PC-3 (cell line): ENCODE data around the gene ANKLE1. TPM values are rescaled to one million over a fixed set of nuclear protein-coding genes. Genes with fewer than 3 reads are reported as not detected.

Experiments
- ATAC-seq: fragments of 200-7000 bp; cut with Tn5 transposase; 2 replicates; pipeline ENCODE4 v1.9.1; 2020; ENCODE audit warnings: mild to moderate bottlenecking, moderate library complexity
- BruUV-seq: library from RNA; stranded (reverse); fragments of 400-500 nt; replicated peaks from 2 replicates; lab custom pipeline; 2021; lab: Mats Ljungman, UMichigan
- CTCF ChIA-PET: fragments of 300-600 bp; sonication (Branson Sonifier 250); formaldehyde crosslinking; loops from one replicate; lab custom pipeline; 2022; ENCODE audit warnings: antibody characterized with exemption; lab: Charles Lee
- POLR2A ChIA-PET: fragments of 300-600 bp; sonication (Branson Sonifier 250); formaldehyde crosslinking; loops from one replicate; lab custom pipeline; 2022; ENCODE audit warnings: antibody characterized with exemption; ENCODE audit not compliant: unreplicated experiment; lab: Charles Lee
- DNase-seq: peaks from one replicate; pipeline ENCODE4 v3.0.0-alpha.2; 2015
- H2AFZ ChIP-seq: fragments of 300-600 bp; sonication (generic); 2 replicates; pipeline ENCODE4 v1.6.0; 2016; ENCODE audit warnings: antibody characterized with exemption, low read length
- H3F3A ChIP-seq: fragments of 300-600 bp; sonication (generic); one replicate; pipeline ENCODE4 v1.6.0; 2017; ENCODE audit warnings: antibody characterized with exemption, low read length, control low read depth, mild to moderate bottlenecking; ENCODE audit not compliant: unreplicated experiment
- H3K27ac ChIP-seq: fragments of 300-600 bp; sonication (generic); 2 replicates; pipeline ENCODE4 v1.5.1; 2016; ENCODE audit warnings: mild to moderate bottlenecking, low read length
- H3K27me3 ChIP-seq: fragments of 300-600 bp; sonication (generic); 2 replicates; pipeline ENCODE4 v1.6.1; 2016; ENCODE audit warnings: low read length, mixed read lengths
- H3K36me3 ChIP-seq: fragments of 300-600 bp; sonication (generic); 2 replicates; pipeline ENCODE4 v1.6.1; 2016; ENCODE audit warnings: low read depth, mixed run types, low read length, mixed read lengths
- H3K4me1 ChIP-seq: fragments of 300-600 bp; sonication (generic); 2 replicates; pipeline ENCODE4 v1.5.1; 2016; ENCODE audit warnings: low read length; ENCODE audit not compliant: insufficient read depth
- H3K4me2 ChIP-seq: fragments of 300-600 bp; sonication (generic); 2 replicates; pipeline ENCODE4 v1.6.0; 2016; ENCODE audit warnings: low read length
- H3K4me3 ChIP-seq: fragments of 300-600 bp; sonication (generic); 2 replicates; pipeline ENCODE4 v1.5.1; 2016; ENCODE audit warnings: mild to moderate bottlenecking, low read length, mixed read lengths
- H3K79me2 ChIP-seq: fragments of 300-600 bp; sonication (generic); 2 replicates; pipeline ENCODE4 v1.6.1; 2017; ENCODE audit warnings: low read length, mixed read lengths
- H3K9ac ChIP-seq: fragments of 300-600 bp; sonication (generic); 2 replicates; pipeline ENCODE4 v1.6.0; 2016; ENCODE audit warnings: mild to moderate bottlenecking, low read length
- H3K9me2 ChIP-seq: fragments of 300-600 bp; sonication (generic); replicated peaks from 2 replicates; pipeline ENCODE4 v1.6.1; 2016; ENCODE audit warnings: mixed run types, low read length, mixed read lengths
- H3K9me3 ChIP-seq: fragments of 300-600 bp; sonication (generic); 2 replicates; pipeline ENCODE4 v1.6.1; 2016; ENCODE audit warnings: low read length, mixed read lengths
- H4K20me1 ChIP-seq: fragments of 300-600 bp; sonication (generic); 2 replicates; pipeline ENCODE4 v1.6.1; 2016; ENCODE audit warnings: low read length, mixed read lengths
- CTCF ChIP-seq: fragments of 300-600 bp; sonication (generic); conservative IDR thresholded peaks from 2 replicates; pipeline ENCODE4 v1.5.1; 2017; ENCODE audit warnings: antibody characterized with exemption, low read depth, mild to moderate bottlenecking, low read length
- EZH2 ChIP-seq: fragments of 300-600 bp; sonication (generic); IDR thresholded peaks from one replicate; pipeline ENCODE4 v1.6.1; 2017; ENCODE audit warnings: antibody characterized with exemption, mild to moderate bottlenecking, low read length; ENCODE audit not compliant: unreplicated experiment
- EZH2phosphoT487 ChIP-seq: fragments of 300-600 bp; sonication (generic); IDR thresholded peaks from 2 replicates; pipeline ENCODE4 v1.6.1; 2018; ENCODE audit warnings: mild to moderate bottlenecking, antibody characterized with exemption, low read length, borderline replicate concordance
- intact Hi-C: fragments of 100-400 bp; cut with micrococcal nuclease; formaldehyde crosslinking; loops from 2 replicates; pipeline ENCODE4 v1.9.0; 2023
- total RNA-seq: library from RNA; depleted of rRNA; stranded (reverse); fragments of >200 nt; gene quantifications from 2 replicates; pipeline ENCODE4 v1.2.3, GENCODE V29; 2014

Gene ANKLE1
- total RNA-seq, 1 experiment from 2014 or later: 2.2 TPM

DNA sequence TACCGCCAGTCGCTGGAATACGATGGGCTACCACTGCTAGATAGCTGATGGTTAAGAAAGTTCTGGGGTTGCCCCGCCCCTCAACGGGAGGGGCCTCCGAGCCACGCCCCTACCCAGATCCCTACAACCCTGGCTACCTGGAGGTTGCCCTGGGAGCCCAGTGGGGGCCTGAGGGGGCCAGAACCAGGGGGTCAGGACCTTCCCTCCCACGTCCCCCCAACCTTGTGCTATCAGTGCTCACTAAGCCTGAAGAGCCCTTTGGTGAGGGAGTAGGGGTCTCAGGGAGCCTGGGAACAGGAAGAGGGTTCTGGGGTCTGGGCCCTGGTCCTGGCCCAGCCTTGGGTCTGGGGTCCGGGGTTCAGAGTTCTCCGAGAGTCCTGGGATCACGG is 46.8 kb upstream of the ANKLE1 start:
- Histone ChIP-seq H3K9me2 (no peaks in the 10 kb centered on the region), H4K20me1 (no peaks in the 10 kb centered on the region), H3K9ac (peak overlapping the region; percentile 37), H3K79me2 (peaks cover 30% of the 10 kb centered on the region), H3K9me3 (no peaks in the 10 kb centered on the region), H3K4me1 (no peaks in the 10 kb centered on the region; the same call in 1 of the 2 replicates), H3K36me3 (peaks cover 24% of the 10 kb centered on the region; the same call in 1 of the 2 replicates), H3F3A (no peaks in the 10 kb centered on the region), H3K4me2 (peak overlapping the region; percentile 66), H3K27me3 (no peaks in the 10 kb centered on the region), H3K27ac (no peak overlapping the region), H3K4me3 (peak overlapping the region; percentile 61), H2AFZ (no peak overlapping the region)
- intact Hi-C loops: no loop called here
- ChIA-PET CTCF (no interaction called here), POLR2A (no interaction called here)
- TF ChIP-seq EZH2 (no peak), CTCF (no peak), EZH2phosphoT487 (no peak)
- ATAC-seq (peak; percentile 71), DNase-seq (peak; percentile 46)
- no TSS peak for BruUV-seq

DNA sequence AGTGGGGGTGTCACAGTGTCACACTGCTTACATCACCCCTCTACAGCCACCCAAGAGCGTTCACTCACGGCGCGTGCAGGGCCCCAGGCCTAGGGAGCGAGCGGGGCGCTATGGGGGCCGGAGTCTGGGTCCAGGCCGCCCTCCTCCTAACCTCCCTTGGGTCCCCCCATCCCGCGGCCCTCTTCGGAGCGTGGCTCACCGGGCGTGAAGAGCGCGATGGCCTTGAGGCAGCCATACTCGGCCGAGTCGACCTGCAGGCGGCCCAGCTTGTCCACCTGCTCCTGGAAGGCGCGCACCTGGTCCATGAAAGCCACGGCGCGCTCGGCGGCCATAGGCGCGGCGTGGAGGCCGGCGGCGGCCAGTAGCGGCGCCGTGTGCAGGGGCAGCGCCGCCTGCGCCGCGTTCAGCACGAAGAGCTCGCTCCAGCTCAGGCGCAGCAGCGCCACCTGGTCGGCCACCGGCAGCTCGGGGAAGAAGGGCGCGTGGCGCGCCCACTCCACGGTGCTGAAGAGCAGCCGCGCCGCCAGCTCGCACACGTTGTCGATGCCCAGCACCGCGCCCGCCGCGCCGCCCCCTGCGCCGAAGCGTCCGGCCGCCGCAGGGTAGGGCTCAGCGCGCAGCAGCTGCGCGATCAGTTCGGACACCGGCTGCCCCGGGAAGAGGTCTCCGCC is 46.3 kb upstream of the ANKLE1 start:
- Histone ChIP-seq H3K9me3 (no peaks in the 10 kb centered on the region), H4K20me1 (no peaks in the 10 kb centered on the region), H3K27me3 (no peaks in the 10 kb centered on the region), H3K4me1 (no peaks in the 10 kb centered on the region; the same call in 1 of the 2 replicates), H3K4me3 (peak overlapping the region; percentile 61), H2AFZ (0 out of 2 replicates have a peak overlapping the region, but pooled peaks have one; percentile 34), H3K36me3 (peaks cover 24% of the 10 kb centered on the region; the same call in 1 of the 2 replicates), H3K27ac (no peak overlapping the region), H3K9ac (peak overlapping the region; percentile 37), H3K79me2 (peaks cover 35% of the 10 kb centered on the region), H3K4me2 (peak overlapping the region; percentile 66), H3K9me2 (no peaks in the 10 kb centered on the region), H3F3A (no peaks in the 10 kb centered on the region)
- intact Hi-C loops: no loop called here
- ChIA-PET CTCF (interaction anchor here (0.6 kb wide), 1 partner anchor 9 kb away, joined by 5 read pairs; no protein-coding TSS in a partner anchor), POLR2A (no interaction called here)
- no peak for DNase-seq
- no TSS peak for BruUV-seq
- ATAC-seq: peak; percentile 74
- no peak for TF ChIP-seq EZH2
- TF ChIP-seq EZH2phosphoT487: peak; percentile 59; the same call in 1 of the 2 replicates
- peak; percentile 25; the same call in 1 of the 2 replicates for TF ChIP-seq CTCF
